Measurements from ENCODE around the gene L3MBTL2. TPM values are rescaled to one million over a fixed set of nuclear protein-coding genes. Genes with fewer than 3 reads are reported as not detected.
"Not testable (repeated sequence)": the region's sequence is repeated elsewhere in the genome, so short reads cannot be mapped to it uniquely, and the experiment has no call there.

L3MBTL2 gene
- polyA plus RNA-seq, 1 experiment: 19.1 TPM

DNA sequence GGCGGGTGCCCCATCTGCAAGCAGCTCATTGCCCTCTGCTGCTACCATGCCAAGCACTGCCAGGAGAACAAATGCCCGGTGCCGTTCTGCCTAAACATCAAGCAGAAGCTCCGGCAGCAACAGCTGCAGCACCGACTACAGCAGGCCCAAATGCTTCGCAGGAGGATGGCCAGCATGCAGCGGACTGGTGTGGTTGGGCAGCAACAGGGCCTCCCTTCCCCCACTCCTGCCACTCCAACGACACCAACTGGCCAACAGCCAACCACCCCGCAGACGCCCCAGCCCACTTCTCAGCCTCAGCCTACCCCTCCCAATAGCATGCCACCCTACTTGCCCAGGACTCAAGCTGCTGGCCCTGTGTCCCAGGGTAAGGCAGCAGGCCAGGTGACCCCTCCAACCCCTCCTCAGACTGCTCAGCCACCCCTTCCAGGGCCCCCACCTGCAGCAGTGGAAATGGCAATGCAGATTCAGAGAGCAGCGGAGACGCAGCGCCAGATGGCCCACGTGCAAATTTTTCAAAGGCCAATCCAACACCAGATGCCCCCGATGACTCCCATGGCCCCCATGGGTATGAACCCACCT, 28.0 kb upstream of the L3MBTL2 start:
- no peak overlapping the region for H3K4me3 ChIP-seq (ENCODE audit: low read depth, low read length)
- H3K27me3 ChIP-seq (ENCODE audit: control insufficient read depth, insufficient read depth, low read length): no peaks in the 10 kb centered on the region
- no peak overlapping the region for H3K27ac ChIP-seq (ENCODE audit: low read depth, low read length)
- CTCF ChIA-PET: no interaction called here
- POLR2A ChIA-PET: no interaction called here
- H3K9me3 ChIP-seq (ENCODE audit: control insufficient read depth, insufficient read depth, low read length): no peaks in the 10 kb centered on the region; the same call in 1 of the 2 replicates
- DNase-seq (ENCODE audit: low read depth, low spot score): no peak
- TF ChIP-seq, protein P1, sequence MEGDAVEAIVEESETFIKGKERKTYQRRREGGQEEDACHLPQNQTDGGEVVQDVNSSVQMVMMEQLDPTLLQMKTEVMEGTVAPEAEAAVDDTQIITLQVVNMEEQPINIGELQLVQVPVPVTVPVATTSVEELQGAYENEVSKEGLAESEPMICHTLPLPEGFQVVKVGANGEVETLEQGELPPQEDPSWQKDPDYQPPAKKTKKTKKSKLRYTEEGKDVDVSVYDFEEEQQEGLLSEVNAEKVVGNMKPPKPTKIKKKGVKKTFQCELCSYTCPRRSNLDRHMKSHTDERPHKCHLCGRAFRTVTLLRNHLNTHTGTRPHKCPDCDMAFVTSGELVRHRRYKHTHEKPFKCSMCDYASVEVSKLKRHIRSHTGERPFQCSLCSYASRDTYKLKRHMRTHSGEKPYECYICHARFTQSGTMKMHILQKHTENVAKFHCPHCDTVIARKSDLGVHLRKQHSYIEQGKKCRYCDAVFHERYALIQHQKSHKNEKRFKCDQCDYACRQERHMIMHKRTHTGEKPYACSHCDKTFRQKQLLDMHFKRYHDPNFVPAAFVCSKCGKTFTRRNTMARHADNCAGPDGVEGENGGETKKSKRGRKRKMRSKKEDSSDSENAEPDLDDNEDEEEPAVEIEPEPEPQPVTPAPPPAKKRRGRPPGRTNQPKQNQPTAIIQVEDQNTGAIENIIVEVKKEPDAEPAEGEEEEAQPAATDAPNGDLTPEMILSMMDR (IDR thresholded peaks at IDR 0.05; ENCODE audit: low read depth, low read length): no peak

DNA sequence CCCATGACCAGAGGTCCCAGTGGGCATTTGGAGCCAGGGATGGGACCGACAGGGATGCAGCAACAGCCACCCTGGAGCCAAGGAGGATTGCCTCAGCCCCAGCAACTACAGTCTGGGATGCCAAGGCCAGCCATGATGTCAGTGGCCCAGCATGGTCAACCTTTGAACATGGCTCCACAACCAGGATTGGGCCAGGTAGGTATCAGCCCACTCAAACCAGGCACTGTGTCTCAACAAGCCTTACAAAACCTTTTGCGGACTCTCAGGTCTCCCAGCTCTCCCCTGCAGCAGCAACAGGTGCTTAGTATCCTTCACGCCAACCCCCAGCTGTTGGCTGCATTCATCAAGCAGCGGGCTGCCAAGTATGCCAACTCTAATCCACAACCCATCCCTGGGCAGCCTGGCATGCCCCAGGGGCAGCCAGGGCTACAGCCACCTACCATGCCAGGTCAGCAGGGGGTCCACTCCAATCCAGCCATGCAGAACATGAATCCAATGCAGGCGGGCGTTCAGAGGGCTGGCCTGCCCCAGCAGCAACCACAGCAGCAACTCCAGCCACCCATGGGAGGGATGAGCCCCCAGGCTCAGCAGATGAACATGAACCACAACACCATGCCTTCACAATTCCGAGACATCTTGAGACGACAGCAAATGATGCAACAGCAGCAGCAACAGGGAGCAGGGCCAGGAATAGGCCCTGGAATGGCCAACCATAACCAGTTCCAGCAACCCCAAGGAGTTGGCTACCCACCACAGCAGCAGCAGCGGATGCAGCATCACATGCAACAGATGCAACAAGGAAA, 27.3 kb upstream of the L3MBTL2 start:
- Histone ChIP-seq H3K27me3 (ENCODE audit: control insufficient read depth, insufficient read depth, low read length) (no peaks in the 10 kb centered on the region), H3K4me3 (ENCODE audit: low read depth, low read length) (no peak overlapping the region), H3K27ac (ENCODE audit: low read depth, low read length) (no peak overlapping the region), H3K9me3 (ENCODE audit: control insufficient read depth, insufficient read depth, low read length) (no peaks in the 10 kb centered on the region; the same call in 1 of the 2 replicates)
- ChIA-PET POLR2A (no interaction called here), CTCF (no interaction called here)
- TF ChIP-seq, protein P1 (IDR thresholded peaks at IDR 0.05; ENCODE audit: low read depth, low read length): no peak
- DNase-seq (ENCODE audit: low read depth, low spot score): no peak

DNA sequence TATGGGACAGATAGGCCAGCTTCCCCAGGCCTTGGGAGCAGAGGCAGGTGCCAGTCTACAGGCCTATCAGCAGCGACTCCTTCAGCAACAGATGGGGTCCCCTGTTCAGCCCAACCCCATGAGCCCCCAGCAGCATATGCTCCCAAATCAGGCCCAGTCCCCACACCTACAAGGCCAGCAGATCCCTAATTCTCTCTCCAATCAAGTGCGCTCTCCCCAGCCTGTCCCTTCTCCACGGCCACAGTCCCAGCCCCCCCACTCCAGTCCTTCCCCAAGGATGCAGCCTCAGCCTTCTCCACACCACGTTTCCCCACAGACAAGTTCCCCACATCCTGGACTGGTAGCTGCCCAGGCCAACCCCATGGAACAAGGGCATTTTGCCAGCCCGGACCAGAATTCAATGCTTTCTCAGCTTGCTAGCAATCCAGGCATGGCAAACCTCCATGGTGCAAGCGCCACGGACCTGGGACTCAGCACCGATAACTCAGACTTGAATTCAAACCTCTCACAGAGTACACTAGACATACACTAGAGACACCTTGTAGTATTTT, 26.6 kb upstream of the L3MBTL2 start:
- Histone ChIP-seq H3K4me3 (ENCODE audit: low read depth, low read length) (no peak overlapping the region), H3K27me3 (ENCODE audit: control insufficient read depth, insufficient read depth, low read length) (no peaks in the 10 kb centered on the region), H3K9me3 (ENCODE audit: control insufficient read depth, insufficient read depth, low read length) (no peaks in the 10 kb centered on the region; the same call in 1 of the 2 replicates), H3K27ac (ENCODE audit: low read depth, low read length) (no peak overlapping the region)
- ChIA-PET CTCF (no interaction called here), POLR2A (no interaction called here)
- TF ChIP-seq, protein P1 (IDR thresholded peaks at IDR 0.05; ENCODE audit: low read depth, low read length): no peak
- DNase-seq (ENCODE audit: low read depth, low spot score): no peak

DNA sequence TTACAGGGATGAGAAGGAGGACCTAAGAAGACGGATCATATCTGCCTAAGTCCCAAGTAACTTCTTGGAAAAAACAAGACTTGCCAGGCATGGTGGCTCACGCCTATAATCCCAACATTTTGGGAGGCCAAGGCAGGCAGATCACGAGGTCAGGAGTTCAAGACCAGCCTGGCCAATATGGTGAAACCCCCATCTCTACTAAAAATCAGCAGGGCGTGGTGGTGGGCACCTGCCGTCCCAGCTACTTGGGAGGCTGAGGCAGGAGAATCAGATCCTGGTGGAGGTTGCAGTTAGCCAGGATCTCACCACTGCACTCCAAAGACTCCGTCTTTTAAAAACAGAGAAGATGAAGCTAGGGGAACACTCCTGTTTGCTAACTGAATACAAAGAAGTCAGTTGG, 24.8 kb upstream of the L3MBTL2 start:
- H3K9me3 ChIP-seq (ENCODE audit: control insufficient read depth, insufficient read depth, low read length); DNase-seq (ENCODE audit: low read depth, low spot score); CTCF ChIA-PET; H3K27ac ChIP-seq (ENCODE audit: low read depth, low read length); H3K27me3 ChIP-seq (ENCODE audit: control insufficient read depth, insufficient read depth, low read length); H3K4me3 ChIP-seq (ENCODE audit: low read depth, low read length); POLR2A ChIA-PET: not testable (repeated sequence)

DNA sequence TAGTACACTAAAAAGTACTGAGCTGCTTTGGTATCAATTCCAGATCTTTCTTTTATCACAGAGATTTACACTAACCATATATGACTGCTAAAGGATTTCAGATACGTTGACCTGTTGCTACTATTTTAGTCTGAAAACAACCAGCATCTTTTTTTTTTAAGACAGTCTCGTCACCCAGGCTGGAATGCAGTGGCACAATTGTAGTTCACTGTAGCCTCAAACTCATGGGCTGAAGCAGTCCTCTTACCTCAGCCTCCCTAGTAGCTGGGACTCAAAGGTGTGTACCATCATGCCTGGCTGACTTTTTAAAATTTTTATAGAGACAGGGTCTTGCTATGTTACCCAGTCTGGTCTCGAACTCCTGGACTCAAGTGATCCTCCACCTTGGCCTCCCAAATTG, 24.2 kb upstream of the L3MBTL2 start:
- POLR2A ChIA-PET: interaction anchor here (0.7 kb wide), 1 partner anchor 324 kb away, joined by 3 read pairs; the partner anchor contains the start of gene XPNPEP3
- no peaks in the 10 kb centered on the region; the same call in 1 of the 2 replicates for H3K9me3 ChIP-seq (ENCODE audit: control insufficient read depth, insufficient read depth, low read length)
- no peak overlapping the region for H3K4me3 ChIP-seq (ENCODE audit: low read depth, low read length)
- TF ChIP-seq, protein P1 (IDR thresholded peaks at IDR 0.05; ENCODE audit: low read depth, low read length): no peak
- no peak overlapping the region for H3K27ac ChIP-seq (ENCODE audit: low read depth, low read length)
- DNase-seq (ENCODE audit: low read depth, low spot score): no peak
- H3K27me3 ChIP-seq (ENCODE audit: control insufficient read depth, insufficient read depth, low read length): no peaks in the 10 kb centered on the region
- CTCF ChIA-PET: interaction anchor here (0.9 kb wide), 1 partner anchor 363 kb away, joined by 3 read pairs; the partner anchor contains the start of gene POLR3H
